Mesendoderm (in vitro differentiated cells): ENCODE measurements around the gene ZC2HC1B.

Source experiments
- DNase-seq: peaks from one replicate; pipeline ENCODE4 v3.0.0; 2013
- H2AK5ac ChIP-seq: 2 replicates; pipeline ENCODE4 v1.6.1; 2013; ENCODE audit warnings: low read length, inconsistent platforms
- H2BK120ac ChIP-seq: 2 replicates; pipeline ENCODE4 v1.6.1; 2013; ENCODE audit warnings: low read depth, mild to moderate bottlenecking, low read length, moderate library complexity, mixed read lengths
- H2BK15ac ChIP-seq: replicated peaks from 2 replicates; pipeline ENCODE4 v1.6.1; 2013; ENCODE audit warnings: low read depth, mild to moderate bottlenecking, moderate library complexity
- H2BK5ac ChIP-seq: 2 replicates; pipeline ENCODE4 v1.6.1; 2013; ENCODE audit warnings: low read length, inconsistent platforms
- H3K18ac ChIP-seq: 2 replicates; pipeline ENCODE4 v1.6.1; 2013; ENCODE audit warnings: mild to moderate bottlenecking, low read length, mixed read lengths
- H3K23ac ChIP-seq: one replicate; pipeline ENCODE4 v1.6.1; 2013; ENCODE audit warnings: low read length
- H3K27ac ChIP-seq: 2 replicates; pipeline ENCODE4 v1.5.1; 2013; ENCODE audit warnings: low read depth, mild to moderate bottlenecking, inconsistent platforms, low read length, moderate library complexity
- H3K27me3 ChIP-seq: 2 replicates; pipeline ENCODE4 v1.6.1; 2013; ENCODE audit warnings: low read length, control low read depth, mild to moderate bottlenecking, inconsistent platforms; ENCODE audit not compliant: insufficient read depth, poor library complexity
- H3K36me3 ChIP-seq: 2 replicates; pipeline ENCODE4 v1.6.1; 2013; ENCODE audit warnings: low read length, inconsistent platforms; ENCODE audit not compliant: control insufficient read depth, insufficient read depth
- H3K4ac ChIP-seq: one replicate; pipeline ENCODE4 v1.6.1; 2013; ENCODE audit warnings: low read depth, mild to moderate bottlenecking, low read length, moderate library complexity
- H3K4me1 ChIP-seq: 2 replicates; pipeline ENCODE4 v1.6.1; 2013; ENCODE audit warnings: low read depth, low read length, inconsistent platforms; ENCODE audit not compliant: control insufficient read depth
- H3K4me2 ChIP-seq: 2 replicates; pipeline ENCODE4 v1.6.1; 2013; ENCODE audit warnings: low read length
- H3K4me3 ChIP-seq: 2 replicates; pipeline ENCODE4 v1.5.1; 2013; ENCODE audit warnings: mild to moderate bottlenecking, low read length
- H3K56ac ChIP-seq: one replicate; pipeline ENCODE4 v1.6.1; 2013; ENCODE audit warnings: low read length
- H3K79me1 ChIP-seq: 2 replicates; pipeline ENCODE4 v1.6.1; 2013; ENCODE audit warnings: low read length, inconsistent platforms
- H3K79me2 ChIP-seq: 2 replicates; pipeline ENCODE4 v1.6.1; 2013; ENCODE audit warnings: mild to moderate bottlenecking, low read length; ENCODE audit not compliant: control insufficient read depth, insufficient read depth
- H3K9ac ChIP-seq: 2 replicates; pipeline ENCODE4 v1.6.1; 2013; ENCODE audit warnings: low read length, inconsistent platforms
- H4K5ac ChIP-seq: one replicate; pipeline ENCODE4 v1.6.1; 2013; ENCODE audit warnings: low read length
- H4K8ac ChIP-seq: one replicate; pipeline ENCODE4 v1.6.1; 2013; ENCODE audit warnings: low read depth, mild to moderate bottlenecking, control low read depth, low read length, moderate library complexity
- WGBS: extraction: QIAGEN DNeasy Blood & Tissue Kit; methylation state at CpG from one replicate; pipeline ENCODE4 v1.1.7; 2013; ENCODE audit warnings: low lambda C conversion rate, missing lambda C conversion rate; ENCODE audit not compliant: insufficient coverage; ENCODE audit errors: extremely low coverage; 5-methylcytosine and 5-hydroxymethylcytosine counted together

Gene ZC2HC1B

GRCh38 chr6:143941852-143942627 lies 77.8 kb downstream of the ZC2HC1B start:
- no peak overlapping the region for H3K27ac ChIP-seq
- no peak overlapping the region for H3K4me2 ChIP-seq
- H3K36me3 ChIP-seq, result no peaks in the 10 kb centered on the region
- no CpG with 5 or more reads among the region's 20 CpGs for WGBS
- no peaks in the 10 kb centered on the region for H3K4me1 ChIP-seq
- no peak overlapping the region for H2BK5ac ChIP-seq
- H3K56ac ChIP-seq, result peak overlapping the region; percentile 10
- no peaks in the 10 kb centered on the region for H3K27me3 ChIP-seq
- no peak overlapping the region for H3K4ac ChIP-seq
- H2BK120ac ChIP-seq, result no peak overlapping the region
- H2BK15ac ChIP-seq, result no peak overlapping the region
- H3K4me3 ChIP-seq, result no peak overlapping the region
- no peak overlapping the region for H4K8ac ChIP-seq
- H2AK5ac ChIP-seq, result peak overlapping the region; percentile 20
- no peaks in the 10 kb centered on the region for H3K79me1 ChIP-seq
- no peak overlapping the region for H4K5ac ChIP-seq
- H3K9ac ChIP-seq, result no peak overlapping the region
- H3K23ac ChIP-seq, result no peak overlapping the region
- no peak overlapping the region for H3K18ac ChIP-seq
- no peaks in the 10 kb centered on the region for H3K79me2 ChIP-seq
- DNase-seq, result peak; percentile 94

- DNase-seq, result no peak
- Histone ChIP-seq H3K79me1 (no peaks in the 10 kb centered on the region), H3K4ac (no peak overlapping the region), H3K18ac (no peak overlapping the region), H3K4me3 (no peak overlapping the region), H3K79me2 (no peaks in the 10 kb centered on the region), H2AK5ac (no peak overlapping the region), H4K8ac (no peak overlapping the region), H3K36me3 (no peaks in the 10 kb centered on the region), H2BK15ac (no peak overlapping the region), H2BK5ac (no peak overlapping the region), H3K9ac (no peak overlapping the region), H3K23ac (no peak overlapping the region), H3K56ac (no peak overlapping the region), H3K4me2 (no peak overlapping the region), H3K27ac (no peak overlapping the region), H2BK120ac (no peak overlapping the region), H4K5ac (no peak overlapping the region), H3K4me1 (no peaks in the 10 kb centered on the region), H3K27me3 (no peaks in the 10 kb centered on the region)
- no CpG with 5 or more reads among the region's 7 CpGs for WGBS
Observed at GRCh38 chr6:143948208-143948607, 83.9 kb downstream of the ZC2HC1B start.

- Histone ChIP-seq H3K79me2 (no peaks in the 10 kb centered on the region), H3K27me3 (no peaks in the 10 kb centered on the region), H2BK5ac (no peak overlapping the region), H3K4me3 (no peak overlapping the region), H3K9ac (no peak overlapping the region), H4K8ac (no peak overlapping the region), H3K36me3 (no peaks in the 10 kb centered on the region), H3K4me2 (no peak overlapping the region), H2AK5ac (no peak overlapping the region), H3K4ac (no peak overlapping the region), H3K79me1 (no peaks in the 10 kb centered on the region), H3K23ac (no peak overlapping the region), H3K27ac (no peak overlapping the region), H4K5ac (no peak overlapping the region), H3K56ac (no peak overlapping the region), H3K4me1 (no peaks in the 10 kb centered on the region), H3K18ac (no peak overlapping the region), H2BK15ac (no peak overlapping the region), H2BK120ac (no peak overlapping the region)
- no CpG with 5 or more reads among the region's 1 CpG for whole genome bisulfite sequencing
- no peak for DNase-seq
Observed at GRCh38 chr6:143949535-143949934, 85.3 kb downstream of the ZC2HC1B start.

- H4K5ac ChIP-seq, result no peak overlapping the region
- H3K9ac ChIP-seq, result no peak overlapping the region
- no peak overlapping the region for H3K4me3 ChIP-seq
- no peak overlapping the region for H2AK5ac ChIP-seq
- H3K18ac ChIP-seq, result no peak overlapping the region
- no peak overlapping the region for H4K8ac ChIP-seq
- H3K79me1 ChIP-seq, result no peaks in the 10 kb centered on the region
- H2BK120ac ChIP-seq, result no peak overlapping the region
- no peak overlapping the region for H3K56ac ChIP-seq
- H3K4me1 ChIP-seq, result no peaks in the 10 kb centered on the region
- no peak overlapping the region for H3K23ac ChIP-seq
- no peak overlapping the region for H2BK15ac ChIP-seq
- H3K79me2 ChIP-seq, result no peaks in the 10 kb centered on the region
- WGBS, result no CpG with 5 or more reads among the region's 9 CpGs
- no peaks in the 10 kb centered on the region for H3K36me3 ChIP-seq
- H3K4me2 ChIP-seq, result no peak overlapping the region
- no peak for DNase-seq
- no peak overlapping the region for H3K27ac ChIP-seq
- H3K4ac ChIP-seq, result no peak overlapping the region
- no peak overlapping the region for H2BK5ac ChIP-seq
- H3K27me3 ChIP-seq, result no peaks in the 10 kb centered on the region
Observed at GRCh38 chr6:143949962-143950361, 85.7 kb downstream of the ZC2HC1B start.

- Histone ChIP-seq H3K23ac (no peak overlapping the region), H2AK5ac (no peak overlapping the region), H3K79me1 (no peaks in the 10 kb centered on the region), H3K27ac (no peak overlapping the region), H3K4me1 (no peaks in the 10 kb centered on the region), H3K18ac (no peak overlapping the region), H3K56ac (no peak overlapping the region), H3K36me3 (no peaks in the 10 kb centered on the region), H3K4me2 (no peak overlapping the region), H3K27me3 (no peaks in the 10 kb centered on the region), H4K5ac (no peak overlapping the region), H4K8ac (no peak overlapping the region), H3K4me3 (no peak overlapping the region), H3K9ac (no peak overlapping the region), H3K4ac (no peak overlapping the region), H2BK15ac (no peak overlapping the region), H2BK120ac (no peak overlapping the region), H2BK5ac (no peak overlapping the region), H3K79me2 (no peaks in the 10 kb centered on the region)
- no peak for DNase-seq
- WGBS, result no CpG with 5 or more reads among the region's 3 CpGs
Observed at GRCh38 chr6:143950875-143951274, 86.6 kb downstream of the ZC2HC1B start.
